GM18499 (cell line): ENCODE data around the gene CCNI.
"Not testable (repeated sequence)": the region's sequence is repeated elsewhere in the genome, so short reads cannot be mapped to it uniquely, and the experiment has no call there.

Experiments
- ATAC-seq: cut with Tn5 transposase; IDR thresholded peaks from one replicate; pipeline ENCODE4 v1.9.1; 2021; ENCODE audit warnings: moderate number of reproducible peaks; ENCODE audit not compliant: insufficient read depth, unreplicated experiment

CCNI gene, protein sequence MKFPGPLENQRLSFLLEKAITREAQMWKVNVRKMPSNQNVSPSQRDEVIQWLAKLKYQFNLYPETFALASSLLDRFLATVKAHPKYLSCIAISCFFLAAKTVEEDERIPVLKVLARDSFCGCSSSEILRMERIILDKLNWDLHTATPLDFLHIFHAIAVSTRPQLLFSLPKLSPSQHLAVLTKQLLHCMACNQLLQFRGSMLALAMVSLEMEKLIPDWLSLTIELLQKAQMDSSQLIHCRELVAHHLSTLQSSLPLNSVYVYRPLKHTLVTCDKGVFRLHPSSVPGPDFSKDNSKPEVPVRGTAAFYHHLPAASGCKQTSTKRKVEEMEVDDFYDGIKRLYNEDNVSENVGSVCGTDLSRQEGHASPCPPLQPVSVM

DNA sequence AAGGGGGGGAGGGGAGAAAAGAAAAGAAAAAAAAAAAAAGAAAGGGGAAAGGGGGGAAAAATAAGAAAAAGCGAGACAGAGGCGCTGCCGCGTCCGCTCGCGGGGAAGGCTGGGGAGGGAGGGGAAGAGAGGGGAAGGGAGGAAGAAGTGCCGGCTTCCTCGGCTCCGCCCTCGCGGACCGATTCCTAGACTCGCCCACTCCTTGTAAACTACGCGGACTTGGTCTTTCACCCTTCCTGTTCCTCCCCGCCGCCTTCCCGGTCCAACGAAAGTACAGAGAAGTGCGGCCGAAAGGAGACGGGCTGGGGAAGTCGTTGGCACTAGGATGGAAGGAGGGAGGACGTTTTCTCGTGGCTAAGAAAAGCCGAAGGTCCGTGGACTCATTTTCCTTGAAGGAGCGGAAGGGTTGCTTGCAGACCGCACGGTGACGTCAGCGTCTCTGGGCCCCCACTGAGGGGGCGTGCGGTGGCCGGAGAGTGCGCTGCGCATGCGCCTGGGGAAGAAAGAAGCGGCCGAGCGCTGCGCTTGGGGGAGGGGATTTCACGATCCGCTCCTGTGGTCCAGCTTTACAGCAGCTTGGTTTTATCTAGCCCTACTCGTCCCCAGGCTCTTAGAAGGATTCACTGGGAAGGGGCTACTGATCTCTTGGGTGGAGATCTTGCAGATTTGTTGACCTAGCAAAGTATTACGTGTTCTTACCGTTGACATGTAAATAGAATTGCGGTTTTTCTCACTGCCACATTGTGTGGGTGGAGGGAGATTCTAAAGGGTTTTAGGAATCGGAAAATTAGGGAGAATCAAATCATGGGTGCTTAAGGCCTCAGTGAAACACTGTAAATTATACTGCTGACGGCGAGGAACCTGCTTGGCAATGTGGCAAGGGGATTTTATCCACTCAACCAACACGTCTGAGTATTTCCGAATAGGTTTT, at the start of gene CCNI:
TSS of gene CCNI (minus strand) at position 121 of the 931 bp plus-strand sequence. CDS start 9,627 bp downstream, outside the sequence.
- ATAC-seq, result no peak

DNA sequence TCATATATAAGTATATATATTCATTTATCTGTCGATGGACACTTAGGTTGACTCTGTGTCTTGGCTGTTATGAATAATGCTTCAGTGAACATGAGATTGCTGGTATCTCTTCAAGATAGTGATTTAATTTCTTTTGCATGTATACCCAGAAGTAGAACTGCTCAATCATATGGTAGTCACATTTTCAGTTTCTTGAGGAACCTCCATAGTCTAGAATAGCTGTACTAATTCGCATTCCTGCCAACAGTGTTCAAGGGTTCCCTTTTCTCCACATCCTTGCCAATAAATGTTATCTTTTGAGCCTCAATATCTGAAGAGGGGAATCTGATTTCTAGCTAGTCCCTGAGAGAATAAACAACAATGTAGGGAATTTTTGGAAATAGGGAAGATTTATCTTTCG, 48.8 kb upstream of the CCNI start:
- no peak for ATAC-seq

DNA sequence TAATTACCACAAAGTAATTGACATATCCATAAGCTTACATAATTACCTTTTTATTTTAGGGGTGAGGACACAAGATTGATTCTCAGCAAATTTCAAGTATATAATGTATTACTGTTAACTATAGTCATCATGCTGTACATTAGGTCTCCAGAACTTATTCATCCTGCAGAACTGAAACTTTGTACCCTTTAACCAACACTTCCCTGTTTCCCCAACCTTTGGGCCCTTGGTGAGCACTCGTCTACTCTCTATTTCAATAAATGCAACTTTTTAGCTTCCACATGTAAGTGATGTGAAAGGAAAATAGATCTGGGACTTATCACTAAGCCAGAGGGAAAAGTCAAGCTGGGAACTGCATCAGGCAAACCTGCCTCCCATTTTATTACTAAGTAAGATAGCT, 47.6 kb upstream of the CCNI start:
- ATAC-seq, result no peak

DNA sequence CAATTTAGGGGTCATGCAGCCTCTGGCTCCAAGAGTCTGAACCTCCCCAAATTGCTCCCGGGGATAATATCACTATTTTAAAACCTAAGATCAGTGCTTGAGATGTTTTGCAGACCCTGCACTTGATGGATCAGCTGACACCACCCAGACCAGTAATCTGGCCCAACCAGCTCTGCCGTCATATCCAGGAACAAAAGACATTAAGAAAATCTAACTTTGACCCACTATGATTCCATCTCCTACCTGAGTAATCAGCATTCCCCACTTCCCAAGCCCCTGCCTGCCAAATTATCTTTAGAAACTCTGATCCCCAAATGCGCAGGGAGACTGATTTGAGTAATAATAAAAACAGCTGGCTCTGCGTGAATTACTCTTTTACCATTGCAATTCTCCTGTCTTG, 46.9 kb upstream of the CCNI start:
- no peak for ATAC-seq

DNA sequence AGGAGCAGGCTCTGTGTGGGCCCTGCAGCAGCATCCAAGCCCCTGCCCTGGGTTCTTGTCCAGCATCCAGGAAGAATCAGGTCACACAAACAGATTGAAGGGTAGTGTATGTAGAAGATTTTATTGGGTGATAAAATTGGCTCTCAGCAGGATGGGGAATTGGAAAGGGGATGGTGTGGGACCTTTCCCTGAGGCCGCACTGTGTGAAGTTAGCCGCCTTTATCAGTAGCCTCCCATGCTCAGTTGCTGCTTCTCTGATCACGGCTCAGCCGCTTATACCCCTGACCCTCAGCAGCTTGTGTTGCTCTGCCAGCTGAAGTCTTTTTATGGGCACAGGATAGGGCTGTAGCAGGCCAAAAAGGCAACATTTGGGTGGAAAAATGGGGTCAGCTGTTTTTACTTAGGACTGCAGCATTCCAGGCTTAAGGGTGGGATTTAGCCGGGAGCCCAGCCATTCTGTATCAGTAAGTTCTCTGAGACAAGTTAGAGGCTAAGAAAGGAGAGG, 46.0 kb upstream of the CCNI start:
- ATAC-seq, result no peak

DNA sequence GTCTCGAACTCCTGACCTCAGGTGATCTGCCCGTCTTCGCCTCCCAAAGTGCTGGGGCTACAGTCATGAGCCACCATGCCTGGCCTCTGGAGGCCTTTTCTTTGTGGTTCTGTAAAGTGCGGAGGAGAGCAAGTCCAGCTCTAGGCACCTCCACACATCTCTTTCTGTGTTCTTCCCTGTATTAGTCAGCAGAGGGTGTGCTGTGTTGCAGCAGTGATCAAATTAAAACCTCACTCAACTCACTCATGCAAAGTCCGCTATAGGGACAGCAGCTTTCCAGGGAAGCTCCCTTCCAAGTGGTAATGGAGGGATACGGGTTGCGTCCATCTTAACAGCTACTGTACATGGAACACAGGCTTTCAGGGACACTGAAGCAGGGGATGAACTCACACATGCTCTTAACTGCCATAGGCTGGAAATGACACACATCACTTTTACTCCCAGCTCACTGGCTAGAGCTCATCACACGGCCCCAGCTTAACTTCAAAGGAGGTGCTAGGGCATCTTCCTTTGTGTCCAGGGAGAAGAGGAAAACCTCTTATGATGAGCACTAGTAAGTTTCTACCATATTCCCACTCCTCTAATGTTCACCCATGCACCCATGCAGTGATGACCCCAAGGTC, 45.2 kb upstream of the CCNI start:
- ATAC-seq, result peak; percentile 66

DNA sequence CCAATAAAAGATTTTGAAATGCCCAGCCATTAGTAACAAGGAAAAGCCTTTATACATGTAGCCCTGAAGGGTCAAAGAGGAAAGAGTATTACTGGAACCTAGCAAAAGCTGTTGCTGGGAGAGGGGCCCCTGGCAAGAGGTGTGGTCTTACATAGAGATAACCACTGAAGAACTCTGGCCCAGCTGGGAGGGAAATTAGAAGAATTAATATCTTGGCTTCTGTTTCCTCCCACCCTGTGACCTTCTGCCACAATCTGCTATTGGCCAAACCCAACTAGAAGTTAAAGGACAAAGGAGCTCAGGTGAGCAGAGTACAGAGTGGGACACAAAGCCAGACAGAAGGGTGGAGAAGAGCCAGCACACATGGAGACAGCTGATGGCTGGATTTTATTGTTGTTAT, 41.9 kb upstream of the CCNI start:
- ATAC-seq, result no peak

DNA sequence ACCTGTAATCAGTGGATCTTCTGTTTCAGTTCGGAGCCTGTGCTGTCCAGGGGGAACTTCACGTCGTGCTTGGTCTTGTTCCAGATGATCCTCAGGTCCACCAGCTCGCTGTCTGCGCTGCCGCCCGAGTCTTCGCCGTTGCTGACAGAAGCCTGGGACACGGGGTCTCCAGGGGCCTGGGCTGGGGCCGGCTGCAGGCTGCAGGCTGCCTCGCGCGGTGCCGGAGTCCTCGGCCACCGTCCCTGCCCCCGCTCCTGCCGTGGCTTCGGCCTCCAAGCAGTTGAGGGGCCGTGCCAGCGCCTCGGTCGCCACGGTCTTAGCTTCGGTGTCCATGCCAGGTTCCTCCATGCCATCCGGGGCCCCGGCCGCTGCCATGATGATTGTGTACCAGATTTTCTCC, 37.3 kb upstream of the CCNI start:
- no peak for ATAC-seq

DNA sequence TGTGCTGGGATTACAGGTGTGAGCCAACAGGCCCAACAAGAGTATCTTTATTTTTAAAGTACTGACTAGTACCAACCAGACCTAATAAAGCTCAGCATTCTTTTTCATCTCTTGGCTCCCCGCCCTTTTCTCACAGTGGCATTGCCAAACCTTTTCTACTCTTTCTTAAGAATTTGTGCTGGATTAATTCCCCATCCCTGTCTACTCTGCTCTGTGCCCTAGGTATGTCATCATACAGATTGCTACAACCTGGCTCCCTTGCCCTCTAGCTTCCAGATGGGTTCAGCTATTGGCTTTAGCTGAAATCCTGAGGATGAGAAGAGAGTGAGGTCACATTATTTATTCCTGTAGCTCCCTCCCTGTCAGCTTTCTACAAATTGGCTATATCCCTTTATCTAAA, 34.9 kb upstream of the CCNI start:
- ATAC-seq, result no peak

DNA sequence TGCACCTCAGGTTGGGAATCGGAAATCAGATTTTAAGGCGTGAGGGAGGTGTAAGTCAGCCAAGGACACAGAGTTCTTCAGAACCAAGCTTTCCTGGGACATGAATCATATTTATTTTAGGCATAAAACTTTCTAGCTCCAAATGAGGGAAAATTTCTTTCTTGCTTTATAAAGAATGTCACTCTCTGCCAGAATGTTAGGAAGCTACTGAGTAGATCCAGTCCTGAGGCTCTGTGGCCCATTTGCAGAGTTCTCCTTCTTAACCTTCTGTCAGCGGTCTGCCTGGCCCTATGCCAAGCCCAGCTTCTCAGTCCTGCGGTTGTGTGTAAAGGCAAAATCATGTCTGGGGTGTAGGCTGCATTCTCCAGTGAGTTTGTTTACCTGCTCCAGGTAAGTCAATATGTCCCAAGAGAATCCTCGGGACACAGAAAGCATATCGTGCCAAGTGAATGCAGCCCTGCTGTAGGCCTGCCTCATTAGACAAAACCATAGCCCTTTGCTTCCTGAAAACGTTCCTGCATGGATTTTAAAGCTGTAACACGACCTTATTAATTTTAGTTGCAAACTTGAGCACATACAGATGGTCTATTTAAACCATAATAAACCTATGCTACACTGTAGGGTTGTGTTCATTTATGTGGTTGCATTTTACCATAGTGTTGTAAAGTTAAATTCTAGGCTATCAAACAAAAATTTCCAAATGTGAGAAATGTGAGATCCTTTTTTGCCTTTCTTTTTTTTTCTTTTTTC, 29.2 kb upstream of the CCNI start:
- no peak for ATAC-seq

DNA sequence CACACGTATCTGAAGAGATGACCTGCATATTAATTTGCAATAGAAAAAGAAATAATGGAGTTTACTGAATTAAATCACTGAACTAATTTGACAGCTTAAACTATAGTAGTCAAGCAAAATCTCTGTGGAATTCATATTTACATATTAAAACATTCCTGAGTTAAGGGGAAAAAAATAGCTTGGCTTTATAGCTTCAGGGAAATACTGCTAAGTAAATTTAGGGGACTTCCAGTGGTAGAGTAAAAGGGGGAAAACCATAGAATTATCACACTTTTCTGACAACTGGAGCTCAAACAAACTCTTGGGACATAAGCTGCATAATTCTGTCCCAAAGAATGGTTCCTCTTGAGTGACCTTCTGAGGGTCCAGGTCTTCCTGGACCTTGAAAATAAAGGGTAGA, 28.6 kb upstream of the CCNI start:
- ATAC-seq, result no peak

DNA sequence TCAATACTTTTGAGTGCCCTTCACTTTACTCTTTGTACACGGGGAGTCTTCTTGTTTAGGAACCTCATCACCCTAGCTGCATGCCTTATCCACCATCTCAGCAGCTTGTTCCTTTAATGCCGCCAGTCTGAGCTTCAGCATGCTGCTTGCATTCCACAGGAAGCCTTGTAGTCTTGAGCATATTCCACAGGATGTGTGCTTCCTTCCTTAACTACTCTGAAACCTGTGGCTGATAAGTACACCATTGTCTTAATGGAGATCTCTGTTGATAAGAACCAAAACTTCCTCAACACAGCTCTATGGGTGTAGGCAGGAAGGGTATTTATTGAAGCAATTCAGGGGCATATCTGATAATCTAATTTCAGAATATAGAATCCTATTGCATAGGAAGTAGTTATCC, 24.4 kb upstream of the CCNI start:
- ATAC-seq, result no peak

DNA sequence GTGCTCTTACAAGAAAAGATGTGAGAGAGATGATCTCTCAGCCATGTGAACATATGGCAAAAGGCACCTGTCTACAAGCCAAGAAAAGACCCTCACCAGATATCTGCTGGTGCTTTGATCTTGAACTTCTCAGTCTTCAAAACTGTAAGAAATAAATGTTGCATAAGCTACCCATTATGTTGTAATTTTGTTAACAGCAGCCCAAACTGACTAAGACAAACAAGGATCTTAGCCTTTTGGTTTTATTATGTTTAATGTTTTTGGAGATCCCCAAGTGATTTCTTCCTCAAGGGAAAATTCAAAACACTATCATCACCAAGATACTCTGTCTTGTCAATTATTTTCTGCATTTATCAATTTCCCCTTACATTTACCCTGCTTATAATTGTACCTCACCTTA, 21.8 kb upstream of the CCNI start:
- ATAC-seq, result no peak

DNA sequence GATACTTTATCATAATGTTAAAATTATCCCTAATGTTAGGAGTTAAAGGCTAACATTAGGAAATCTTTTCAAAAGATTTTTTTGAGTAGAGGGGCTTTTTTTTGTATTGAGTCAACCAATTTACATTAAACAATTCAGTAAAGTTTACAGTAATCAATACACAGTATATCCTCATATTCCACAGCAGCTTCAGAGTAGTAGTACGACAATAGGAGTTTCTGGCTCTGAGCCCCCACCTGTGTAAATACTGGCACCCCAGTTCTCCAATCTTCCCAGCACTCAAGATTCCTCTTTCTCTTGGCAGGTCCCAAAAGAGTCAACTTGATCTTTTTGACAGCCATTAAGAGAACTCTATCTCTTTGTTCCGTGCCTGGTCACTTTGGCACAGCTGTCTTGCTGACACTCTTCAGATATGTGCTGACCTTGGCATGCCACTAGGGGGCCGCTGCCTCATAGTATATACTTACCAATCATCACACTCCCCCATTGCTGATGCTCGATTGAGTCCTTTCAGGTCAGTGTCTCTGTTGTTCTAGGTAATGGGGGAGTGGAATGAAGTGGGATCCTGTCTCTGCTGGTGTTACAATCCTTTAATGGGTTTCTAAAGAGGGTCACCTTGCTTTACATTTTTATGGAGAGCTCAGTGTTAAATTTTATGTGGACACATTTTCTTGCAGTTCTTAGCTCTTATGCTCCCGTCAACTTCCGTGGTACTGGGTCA, 19.5 kb upstream of the CCNI start:
- peak; percentile 96 for ATAC-seq

DNA sequence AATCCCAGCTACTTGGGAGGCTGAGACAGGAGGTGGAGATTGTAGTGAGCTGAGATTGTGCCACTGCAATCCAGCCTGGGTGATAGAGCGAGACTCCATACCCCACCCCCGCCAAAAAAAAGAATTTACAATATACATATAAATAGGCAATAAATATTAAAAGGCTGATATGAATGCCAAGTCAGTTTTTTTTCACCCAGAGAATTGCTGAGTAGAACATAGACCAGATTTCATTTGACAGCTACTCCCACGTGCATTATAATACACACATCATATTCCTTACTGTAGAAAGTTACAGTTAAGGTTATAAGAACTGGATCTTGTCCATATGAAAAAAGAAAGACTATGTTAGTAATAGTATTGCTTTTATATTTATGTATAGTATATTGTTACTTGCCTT, 18.7 kb upstream of the CCNI start:
- no peak for ATAC-seq

DNA sequence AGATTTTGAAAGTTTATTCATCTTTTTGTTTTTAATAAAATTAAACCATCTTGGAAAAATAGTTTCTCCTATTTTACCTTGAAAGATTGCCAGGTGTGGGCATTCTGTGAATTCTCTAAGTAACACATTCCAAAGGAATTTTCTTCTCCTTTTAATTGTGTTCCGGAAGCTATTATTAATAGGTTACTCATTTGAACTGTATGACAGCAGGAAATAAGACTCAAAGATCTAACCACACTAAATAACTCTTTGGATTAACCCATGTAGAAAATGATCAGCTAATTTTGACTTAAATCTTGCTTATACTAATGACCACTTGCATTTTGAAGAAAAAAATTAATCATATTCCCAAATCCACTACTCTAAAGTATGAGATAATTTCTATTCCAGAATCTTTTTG, 17.6 kb upstream of the CCNI start:
- ATAC-seq, result no peak

DNA sequence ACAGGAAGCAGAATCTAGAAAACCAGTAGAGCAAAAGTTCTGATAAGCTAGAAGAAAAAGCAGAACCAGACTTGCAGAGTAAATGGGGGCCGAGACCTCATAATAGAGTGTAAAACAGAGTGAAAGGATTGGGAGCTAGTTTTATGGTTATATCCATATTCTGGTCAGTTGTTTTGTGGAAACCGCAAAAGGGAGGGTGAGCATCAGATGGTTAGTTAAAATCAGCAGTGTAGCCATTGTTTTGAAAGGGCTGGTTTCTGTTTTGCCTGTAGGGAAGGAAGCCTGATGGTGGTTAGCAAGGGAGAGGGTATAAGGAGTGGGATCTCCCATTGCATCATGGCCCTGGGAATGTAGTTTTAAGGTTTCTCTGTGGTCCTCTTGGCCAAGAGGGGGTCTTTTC, 17.2 kb upstream of the CCNI start:
- no peak for ATAC-seq

DNA sequence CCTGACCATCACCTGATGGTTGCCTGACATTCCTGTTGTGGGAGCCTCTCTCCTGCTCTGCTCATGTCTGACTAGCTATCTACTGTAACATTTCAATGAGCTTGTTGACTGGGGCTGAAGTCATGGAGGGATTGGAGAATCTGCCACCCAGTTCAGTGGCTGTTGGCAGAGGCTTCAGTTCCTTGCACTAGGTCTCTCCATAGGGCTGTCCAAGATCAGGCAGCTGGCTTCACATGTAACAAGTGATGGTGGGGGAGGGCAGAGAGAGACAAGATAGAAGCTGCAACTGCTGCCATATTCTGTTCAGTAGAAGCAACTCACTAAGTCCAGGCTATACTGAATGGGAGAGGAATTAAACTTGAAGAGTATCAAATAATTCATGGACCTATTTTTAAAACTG, 14.1 kb upstream of the CCNI start:
- no peak for ATAC-seq

DNA sequence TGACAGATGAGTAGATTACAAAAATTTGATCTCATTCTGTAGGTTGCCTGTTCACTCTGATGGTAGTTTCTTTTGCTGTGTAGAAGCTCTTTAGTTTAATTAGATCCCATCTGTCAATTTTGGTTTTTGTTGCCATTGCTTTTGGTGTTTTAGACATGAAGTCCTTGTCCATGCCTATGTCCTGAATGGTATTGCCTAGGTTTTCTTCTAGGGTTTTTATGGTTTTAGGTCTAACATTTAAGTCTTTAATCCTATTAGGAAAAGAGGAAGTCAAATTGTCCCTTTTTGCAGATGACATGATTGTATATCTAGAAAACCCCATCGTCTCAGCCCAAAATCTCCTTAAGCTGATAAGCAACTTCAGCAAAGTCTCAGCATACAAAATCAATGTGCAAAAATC, 11.2 kb upstream of the CCNI start:
- ATAC-seq, result not testable (repeated sequence)
